ENCODE results near the gene CEP112. TPM values are rescaled to one million over a fixed set of nuclear protein-coding genes. Genes with fewer than 3 reads are reported as not detected.

The CEP112 gene
- polyA plus RNA-seq, 1 donor from 2014 or later, result 6.0 TPM

GRCh38 chr17:65936013-65936412 lies 255.9 kb downstream of the CEP112 start:
- Histone ChIP-seq H3K27me3 (ENCODE audit: insufficient read depth, low read depth, low read length) (no peaks in the 10 kb centered on the region), H3K36me3 (ENCODE audit: insufficient read depth, low read length) (no peaks in the 10 kb centered on the region), H2AFZ (ENCODE audit: low read depth, low read length) (no peak overlapping the region), H3K4me2 (ENCODE audit: low read length) (no peak overlapping the region), H3K9me2 (ENCODE audit: insufficient read depth, low read length) (no peaks in the 10 kb centered on the region), H4K20me1 (ENCODE audit: insufficient read depth) (no peaks in the 10 kb centered on the region), H3K4me3 (ENCODE audit: low read length) (no peak overlapping the region), H3K9me3 (ENCODE audit: low read length) (peaks cover 3% of the 10 kb centered on the region), H3K79me2 (replicated peaks; ENCODE audit: insufficient read depth, low read length) (no peaks in the 10 kb centered on the region), H3F3A (ENCODE audit: insufficient read depth, low read length, poor library complexity, severe bottlenecking) (no peaks in the 10 kb centered on the region), H3K27ac (ENCODE audit: low read length) (no peak overlapping the region), H3K9ac (ENCODE audit: low read length) (no peak overlapping the region)
- TF ChIP-seq TAF1 (IDR thresholded peaks at IDR 0.05; ENCODE audit: low read depth), result no peak
- no peak for TF ChIP-seq CTCF (IDR thresholded peaks at IDR 0.05; ENCODE audit: poor library complexity, severe bottlenecking)
- no peak for TF ChIP-seq REST (IDR thresholded peaks at IDR 0.05; ENCODE audit: borderline replicate concordance)
- no peak for TF ChIP-seq EP300 (conservative IDR thresholded peaks at IDR 0.05; ENCODE audit: poor library complexity, severe bottlenecking)
- no peak for TF ChIP-seq EZH2 (IDR thresholded peaks at IDR 0.05; ENCODE audit: borderline replicate concordance, insufficient read depth, low read length, poor library complexity, severe bottlenecking)
- TF ChIP-seq POLR2AphosphoS5 (IDR thresholded peaks at IDR 0.05), result no peak
- TF ChIP-seq SMC3 (conservative IDR thresholded peaks at IDR 0.05; ENCODE audit: poor library complexity), result no peak
- TF ChIP-seq RAD21 (conservative IDR thresholded peaks at IDR 0.05), result no peak
- no peak for TF ChIP-seq MXI1 (conservative IDR thresholded peaks at IDR 0.05; ENCODE audit: poor library complexity, severe bottlenecking)

GRCh38 chr17:65933290-65933689 lies 258.6 kb downstream of the CEP112 start:
- no peak for TF ChIP-seq MXI1 (conservative IDR thresholded peaks at IDR 0.05; ENCODE audit: poor library complexity, severe bottlenecking)
- no peak for TF ChIP-seq EZH2 (IDR thresholded peaks at IDR 0.05; ENCODE audit: borderline replicate concordance, insufficient read depth, low read length, poor library complexity, severe bottlenecking)
- no peak for TF ChIP-seq REST (IDR thresholded peaks at IDR 0.05; ENCODE audit: borderline replicate concordance)
- no peak for TF ChIP-seq SMC3 (conservative IDR thresholded peaks at IDR 0.05; ENCODE audit: poor library complexity)
- no peak for TF ChIP-seq POLR2AphosphoS5 (IDR thresholded peaks at IDR 0.05)
- TF ChIP-seq TAF1 (IDR thresholded peaks at IDR 0.05; ENCODE audit: low read depth), result no peak
- TF ChIP-seq CTCF (IDR thresholded peaks at IDR 0.05; ENCODE audit: poor library complexity, severe bottlenecking), result no peak
- no peak for TF ChIP-seq EP300 (conservative IDR thresholded peaks at IDR 0.05; ENCODE audit: poor library complexity, severe bottlenecking)
- no peak for TF ChIP-seq RAD21 (conservative IDR thresholded peaks at IDR 0.05)
- Histone ChIP-seq H3K27me3 (ENCODE audit: insufficient read depth, low read depth, low read length) (no peaks in the 10 kb centered on the region), H3K27ac (ENCODE audit: low read length) (no peak overlapping the region), H4K20me1 (ENCODE audit: insufficient read depth) (no peaks in the 10 kb centered on the region), H3K36me3 (ENCODE audit: insufficient read depth, low read length) (no peaks in the 10 kb centered on the region), H3K9me3 (ENCODE audit: low read length) (no peaks in the 10 kb centered on the region), H3F3A (ENCODE audit: insufficient read depth, low read length, poor library complexity, severe bottlenecking) (no peaks in the 10 kb centered on the region), H3K4me2 (ENCODE audit: low read length) (no peak overlapping the region), H2AFZ (ENCODE audit: low read depth, low read length) (no peak overlapping the region), H3K9me2 (ENCODE audit: insufficient read depth, low read length) (no peaks in the 10 kb centered on the region), H3K79me2 (replicated peaks; ENCODE audit: insufficient read depth, low read length) (no peaks in the 10 kb centered on the region), H3K9ac (ENCODE audit: low read length) (no peak overlapping the region), H3K4me3 (ENCODE audit: low read length) (no peak overlapping the region)

Measured in neural cell (in vitro differentiated cells).